ENCODE measurements around the gene ASCL1. TPM values are rescaled to one million over a fixed set of nuclear protein-coding genes. Genes with fewer than 3 reads are reported as not detected.

The ASCL1 gene
- total and polyA plus RNA-seq, 4 donors = 0.06 TPM; not detected in 3

DNA sequence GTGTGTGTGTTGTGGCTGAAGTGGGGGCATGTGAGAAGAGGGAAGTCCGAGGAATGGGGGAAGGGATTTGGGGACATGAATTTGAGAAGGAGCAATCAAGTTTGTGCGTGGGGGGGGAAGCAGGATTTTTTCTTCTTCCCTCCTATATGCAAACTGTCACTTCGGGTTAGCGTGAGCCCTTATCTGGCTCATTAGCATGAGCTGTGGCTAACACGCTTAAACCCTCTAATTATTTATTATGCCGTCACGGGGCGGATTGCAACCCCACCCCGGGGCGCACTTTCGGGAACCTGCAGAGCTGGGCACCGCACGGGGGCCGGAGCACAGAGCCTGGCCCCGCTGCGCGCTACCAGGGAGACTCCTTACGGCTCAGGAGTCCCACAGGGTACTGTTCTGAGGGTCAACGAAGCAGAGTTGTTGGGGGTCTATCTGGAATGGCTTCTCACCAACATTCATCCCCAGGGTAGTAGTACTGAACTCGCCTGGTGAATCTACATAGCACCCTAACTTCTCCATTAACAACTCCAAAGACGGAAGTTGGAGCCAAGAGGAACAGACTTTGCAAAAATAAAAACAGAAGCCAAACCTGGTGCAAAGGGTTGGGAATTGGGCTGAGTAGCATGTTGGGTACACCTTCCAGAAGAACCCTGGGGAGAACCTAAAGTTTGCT, 6.4 kb upstream of the ASCL1 start:
- WGBS = 40% methylated on average over 21 of the region's 21 CpGs
- peak overlapping the region in 1 of 2 donors; percentile 9 for H3K9ac ChIP-seq (ENCODE audit: low read depth in 1 of 2, low read length in 2 of 2)
- H3K27ac ChIP-seq (ENCODE audit: low read depth in 1 of 2, low read length in 2 of 2) = peak overlapping the region; percentile 48 to 56
- H3K36me3 ChIP-seq (ENCODE audit: control insufficient read depth in 4 of 4, insufficient read depth in 3 of 4, low read depth in 1 of 4, low read length in 3 of 4) = no peaks in the 10 kb centered on the region
- DNase-seq (ENCODE audit: low spot score) = no peak
- H3K9me3 ChIP-seq (ENCODE audit: control insufficient read depth in 4 of 4, low read length in 3 of 4) = peaks cover 0 to 4% (median under 1%) of the 10 kb centered on the region in 4 donors
- H3K27me3 ChIP-seq (ENCODE audit: control insufficient read depth in 4 of 4, insufficient read depth in 4 of 4, low read length in 3 of 4) = peaks cover 0 to 6% (median 0%) of the 10 kb centered on the region in 4 donors
- H3K4me1 ChIP-seq (ENCODE audit: control insufficient read depth in 4 of 4, insufficient read depth in 4 of 4, low read length in 3 of 4) = peaks cover 5 to 28% (median 19%) of the 10 kb centered on the region in 4 donors
- TF ChIP-seq SP1 (IDR thresholded peaks at IDR 0.05) (no peak), RAD21 (IDR thresholded peaks at IDR 0.05) (no peak), TAF1 (conservative IDR thresholded peaks at IDR 0.05) (no peak), FOXA1 (IDR thresholded peaks at IDR 0.05) (no peak), YY1 (IDR thresholded peaks at IDR 0.05) (no peak), HNF4G (IDR thresholded peaks at IDR 0.05) (no peak), GABPA (IDR thresholded peaks at IDR 0.05 in 1 of 2, conservative IDR thresholded peaks at IDR 0.05 in 1 of 2) (no peak), NR2F2 (IDR thresholded peaks at IDR 0.05) (no peak), JUND (IDR thresholded peaks at IDR 0.05) (no peak), EGR1 (IDR thresholded peaks at IDR 0.05; ENCODE audit: low read depth in 2 of 2) (no peak), FOXA2 (IDR thresholded peaks at IDR 0.05) (no peak), RXRA (IDR thresholded peaks at IDR 0.05) (no peak), HNF4A (conservative IDR thresholded peaks at IDR 0.05) (no peak)
- TF ChIP-seq, protein P1, sequence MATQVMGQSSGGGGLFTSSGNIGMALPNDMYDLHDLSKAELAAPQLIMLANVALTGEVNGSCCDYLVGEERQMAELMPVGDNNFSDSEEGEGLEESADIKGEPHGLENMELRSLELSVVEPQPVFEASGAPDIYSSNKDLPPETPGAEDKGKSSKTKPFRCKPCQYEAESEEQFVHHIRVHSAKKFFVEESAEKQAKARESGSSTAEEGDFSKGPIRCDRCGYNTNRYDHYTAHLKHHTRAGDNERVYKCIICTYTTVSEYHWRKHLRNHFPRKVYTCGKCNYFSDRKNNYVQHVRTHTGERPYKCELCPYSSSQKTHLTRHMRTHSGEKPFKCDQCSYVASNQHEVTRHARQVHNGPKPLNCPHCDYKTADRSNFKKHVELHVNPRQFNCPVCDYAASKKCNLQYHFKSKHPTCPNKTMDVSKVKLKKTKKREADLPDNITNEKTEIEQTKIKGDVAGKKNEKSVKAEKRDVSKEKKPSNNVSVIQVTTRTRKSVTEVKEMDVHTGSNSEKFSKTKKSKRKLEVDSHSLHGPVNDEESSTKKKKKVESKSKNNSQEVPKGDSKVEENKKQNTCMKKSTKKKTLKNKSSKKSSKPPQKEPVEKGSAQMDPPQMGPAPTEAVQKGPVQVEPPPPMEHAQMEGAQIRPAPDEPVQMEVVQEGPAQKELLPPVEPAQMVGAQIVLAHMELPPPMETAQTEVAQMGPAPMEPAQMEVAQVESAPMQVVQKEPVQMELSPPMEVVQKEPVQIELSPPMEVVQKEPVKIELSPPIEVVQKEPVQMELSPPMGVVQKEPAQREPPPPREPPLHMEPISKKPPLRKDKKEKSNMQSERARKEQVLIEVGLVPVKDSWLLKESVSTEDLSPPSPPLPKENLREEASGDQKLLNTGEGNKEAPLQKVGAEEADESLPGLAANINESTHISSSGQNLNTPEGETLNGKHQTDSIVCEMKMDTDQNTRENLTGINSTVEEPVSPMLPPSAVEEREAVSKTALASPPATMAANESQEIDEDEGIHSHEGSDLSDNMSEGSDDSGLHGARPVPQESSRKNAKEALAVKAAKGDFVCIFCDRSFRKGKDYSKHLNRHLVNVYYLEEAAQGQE (IDR thresholded peaks at IDR 0.05) = no peak
- TF ChIP-seq, protein P2, sequence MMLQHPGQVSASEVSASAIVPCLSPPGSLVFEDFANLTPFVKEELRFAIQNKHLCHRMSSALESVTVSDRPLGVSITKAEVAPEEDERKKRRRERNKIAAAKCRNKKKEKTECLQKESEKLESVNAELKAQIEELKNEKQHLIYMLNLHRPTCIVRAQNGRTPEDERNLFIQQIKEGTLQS (IDR thresholded peaks at IDR 0.05) = no peak
- TF ChIP-seq, protein P3, sequence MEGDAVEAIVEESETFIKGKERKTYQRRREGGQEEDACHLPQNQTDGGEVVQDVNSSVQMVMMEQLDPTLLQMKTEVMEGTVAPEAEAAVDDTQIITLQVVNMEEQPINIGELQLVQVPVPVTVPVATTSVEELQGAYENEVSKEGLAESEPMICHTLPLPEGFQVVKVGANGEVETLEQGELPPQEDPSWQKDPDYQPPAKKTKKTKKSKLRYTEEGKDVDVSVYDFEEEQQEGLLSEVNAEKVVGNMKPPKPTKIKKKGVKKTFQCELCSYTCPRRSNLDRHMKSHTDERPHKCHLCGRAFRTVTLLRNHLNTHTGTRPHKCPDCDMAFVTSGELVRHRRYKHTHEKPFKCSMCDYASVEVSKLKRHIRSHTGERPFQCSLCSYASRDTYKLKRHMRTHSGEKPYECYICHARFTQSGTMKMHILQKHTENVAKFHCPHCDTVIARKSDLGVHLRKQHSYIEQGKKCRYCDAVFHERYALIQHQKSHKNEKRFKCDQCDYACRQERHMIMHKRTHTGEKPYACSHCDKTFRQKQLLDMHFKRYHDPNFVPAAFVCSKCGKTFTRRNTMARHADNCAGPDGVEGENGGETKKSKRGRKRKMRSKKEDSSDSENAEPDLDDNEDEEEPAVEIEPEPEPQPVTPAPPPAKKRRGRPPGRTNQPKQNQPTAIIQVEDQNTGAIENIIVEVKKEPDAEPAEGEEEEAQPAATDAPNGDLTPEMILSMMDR (IDR thresholded peaks at IDR 0.05; ENCODE audit: low read depth, low read length, missing input control) = no peak
- TF ChIP-seq, protein P4, sequence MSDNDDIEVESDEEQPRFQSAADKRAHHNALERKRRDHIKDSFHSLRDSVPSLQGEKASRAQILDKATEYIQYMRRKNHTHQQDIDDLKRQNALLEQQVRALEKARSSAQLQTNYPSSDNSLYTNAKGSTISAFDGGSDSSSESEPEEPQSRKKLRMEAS (IDR thresholded peaks at IDR 0.05) = no peak
- TF ChIP-seq, protein P5, sequence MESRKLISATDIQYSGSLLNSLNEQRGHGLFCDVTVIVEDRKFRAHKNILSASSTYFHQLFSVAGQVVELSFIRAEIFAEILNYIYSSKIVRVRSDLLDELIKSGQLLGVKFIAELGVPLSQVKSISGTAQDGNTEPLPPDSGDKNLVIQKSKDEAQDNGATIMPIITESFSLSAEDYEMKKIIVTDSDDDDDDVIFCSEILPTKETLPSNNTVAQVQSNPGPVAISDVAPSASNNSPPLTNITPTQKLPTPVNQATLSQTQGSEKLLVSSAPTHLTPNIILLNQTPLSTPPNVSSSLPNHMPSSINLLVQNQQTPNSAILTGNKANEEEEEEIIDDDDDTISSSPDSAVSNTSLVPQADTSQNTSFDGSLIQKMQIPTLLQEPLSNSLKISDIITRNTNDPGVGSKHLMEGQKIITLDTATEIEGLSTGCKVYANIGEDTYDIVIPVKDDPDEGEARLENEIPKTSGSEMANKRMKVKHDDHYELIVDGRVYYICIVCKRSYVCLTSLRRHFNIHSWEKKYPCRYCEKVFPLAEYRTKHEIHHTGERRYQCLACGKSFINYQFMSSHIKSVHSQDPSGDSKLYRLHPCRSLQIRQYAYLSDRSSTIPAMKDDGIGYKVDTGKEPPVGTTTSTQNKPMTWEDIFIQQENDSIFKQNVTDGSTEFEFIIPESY (IDR thresholded peaks at IDR 0.05) = no peak
- peak overlapping the region; percentile 4 to 65 (median 34) for H3K4me3 ChIP-seq (ENCODE audit: low read depth in 1 of 3, low read length in 3 of 3)
